ENCODE results near the gene PYGB. TPM values are rescaled to one million over a fixed set of nuclear protein-coding genes. Genes with fewer than 3 reads are reported as not detected.

PYGB gene
- total and polyA plus RNA-seq, 8 donors = 17.4 to 37.2 (median 24.2) TPM

GRCh38 chr20:25218109-25218486, 29.8 kb upstream of the PYGB start:
- H3K4me3 ChIP-seq = no peak overlapping the region
- TF ChIP-seq, protein P1, sequence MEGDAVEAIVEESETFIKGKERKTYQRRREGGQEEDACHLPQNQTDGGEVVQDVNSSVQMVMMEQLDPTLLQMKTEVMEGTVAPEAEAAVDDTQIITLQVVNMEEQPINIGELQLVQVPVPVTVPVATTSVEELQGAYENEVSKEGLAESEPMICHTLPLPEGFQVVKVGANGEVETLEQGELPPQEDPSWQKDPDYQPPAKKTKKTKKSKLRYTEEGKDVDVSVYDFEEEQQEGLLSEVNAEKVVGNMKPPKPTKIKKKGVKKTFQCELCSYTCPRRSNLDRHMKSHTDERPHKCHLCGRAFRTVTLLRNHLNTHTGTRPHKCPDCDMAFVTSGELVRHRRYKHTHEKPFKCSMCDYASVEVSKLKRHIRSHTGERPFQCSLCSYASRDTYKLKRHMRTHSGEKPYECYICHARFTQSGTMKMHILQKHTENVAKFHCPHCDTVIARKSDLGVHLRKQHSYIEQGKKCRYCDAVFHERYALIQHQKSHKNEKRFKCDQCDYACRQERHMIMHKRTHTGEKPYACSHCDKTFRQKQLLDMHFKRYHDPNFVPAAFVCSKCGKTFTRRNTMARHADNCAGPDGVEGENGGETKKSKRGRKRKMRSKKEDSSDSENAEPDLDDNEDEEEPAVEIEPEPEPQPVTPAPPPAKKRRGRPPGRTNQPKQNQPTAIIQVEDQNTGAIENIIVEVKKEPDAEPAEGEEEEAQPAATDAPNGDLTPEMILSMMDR (IDR thresholded peaks at IDR 0.05) = no peak
- ATAC-seq (no peak), FAIRE-seq (no peak), DNase-seq (no peak)
- no peaks in the 10 kb centered on the region for H3K4me1 ChIP-seq
- peaks cover 0 to 57% (median 17%) of the 10 kb centered on the region in 3 donors for H3K36me3 ChIP-seq
- 88 to 89% methylated on average over 8 of the region's 8 CpGs for WGBS, 2 donors
- H3K27ac ChIP-seq = no peak overlapping the region
- no peaks in the 10 kb centered on the region for H3K9me3 ChIP-seq
- intact Hi-C loops (cut with DNase I) = loop anchor here in 1 of 3 donors (10.0 kb wide), 1 partner anchor 97 kb away; no protein-coding TSS in a partner anchor
- H3K27me3 ChIP-seq = no peaks in the 10 kb centered on the region

DNA sequence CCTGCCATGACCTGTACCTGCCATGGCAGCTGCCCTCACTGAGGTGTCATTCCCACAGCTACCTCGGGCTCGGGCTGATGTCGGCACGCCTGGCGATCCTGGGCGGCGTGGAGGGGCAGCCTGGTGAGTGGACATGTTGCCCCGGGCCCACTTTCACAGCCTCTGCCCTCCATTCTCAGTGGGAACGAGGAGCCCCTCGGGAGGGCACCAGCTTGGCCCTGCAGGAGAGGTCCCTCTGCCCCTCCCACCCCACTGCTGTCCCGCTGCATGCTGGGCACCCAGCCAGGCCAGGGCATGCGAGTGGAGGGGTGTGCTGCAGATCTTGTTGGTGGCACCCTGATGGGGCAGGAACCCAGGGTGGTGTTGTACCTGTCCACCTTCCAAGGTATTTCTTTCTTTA, 29.4 kb upstream of the PYGB start:
- intact Hi-C loops (cut with DNase I) = loop anchor here in 1 of 3 donors (10.0 kb wide), 1 partner anchor 96 kb away; no protein-coding TSS in a partner anchor
- H3K4me1 ChIP-seq = no peaks in the 10 kb centered on the region
- 90 to 91% methylated on average over 12 of the region's 12 CpGs for WGBS, 2 donors
- H3K4me3 ChIP-seq = no peak overlapping the region
- DNase-seq = no peak
- no peaks in the 10 kb centered on the region for H3K27me3 ChIP-seq
- H3K9me3 ChIP-seq = no peaks in the 10 kb centered on the region
- no peak for FAIRE-seq
- peaks cover 0 to 55% (median 17%) of the 10 kb centered on the region in 3 donors for H3K36me3 ChIP-seq
- no peak for ATAC-seq
- no peak overlapping the region for H3K27ac ChIP-seq
- TF ChIP-seq, protein P1 (IDR thresholded peaks at IDR 0.05) = no peak

DNA sequence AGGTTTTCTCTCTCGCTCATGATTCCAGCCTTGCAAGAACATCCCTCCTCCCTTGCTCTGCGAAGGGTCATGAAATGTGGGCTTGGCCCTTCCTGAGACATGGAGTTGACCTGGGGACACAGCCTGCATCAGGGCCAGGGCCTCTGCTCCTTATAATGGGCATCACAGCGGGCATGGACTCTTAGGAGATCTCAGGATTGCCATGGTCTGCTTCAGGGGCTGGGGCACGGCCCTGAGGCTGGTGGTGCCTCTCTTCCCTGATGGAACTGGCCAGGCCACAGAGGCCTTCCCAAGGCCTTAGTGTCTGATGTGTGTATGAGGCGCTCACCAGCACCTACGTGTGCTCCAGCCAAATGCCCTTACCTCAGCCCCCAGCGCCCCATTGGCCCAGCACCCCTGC, 28.5 kb upstream of the PYGB start:
- no peak for FAIRE-seq

GRCh38 chr20:25220021-25220730, 27.7 kb upstream of the PYGB start:
- peak in 1 of 4 donors; percentile 20 for ATAC-seq
- Histone ChIP-seq H3K27me3 (no peaks in the 10 kb centered on the region), H3K4me3 (no peak overlapping the region), H3K9me3 (no peaks in the 10 kb centered on the region), H3K4me1 (no peaks in the 10 kb centered on the region), H3K36me3 (peaks cover 0 to 38% (median 8%) of the 10 kb centered on the region in 3 donors), H3K27ac (no peak overlapping the region)
- FAIRE-seq = no peak
- intact Hi-C loops (cut with DNase I) = no loop called here
- TF ChIP-seq, protein P1 (IDR thresholded peaks at IDR 0.05) = peak in 1 of 4 donors; percentile 12
- no peak for DNase-seq
- WGBS, 2 donors = 81 to 83% methylated on average over 16 of the region's 16 CpGs

More for the DNA sequence above, 28.5 kb upstream of the PYGB start:
- WGBS, 2 donors = 96 to 99% methylated on average over 7 of the region's 7 CpGs
- DNase-seq (no peak), ATAC-seq (no peak)
- Histone ChIP-seq H3K4me3 (no peak overlapping the region), H3K9me3 (no peaks in the 10 kb centered on the region), H3K4me1 (no peaks in the 10 kb centered on the region), H3K27ac (no peak overlapping the region), H3K27me3 (no peaks in the 10 kb centered on the region), H3K36me3 (peaks cover 0 to 46% (median 12%) of the 10 kb centered on the region in 3 donors)
- TF ChIP-seq, protein P1 (IDR thresholded peaks at IDR 0.05) = no peak
- intact Hi-C loops (cut with DNase I) = loop anchor here in 1 of 3 donors (10.0 kb wide), 1 partner anchor 95 kb away; no protein-coding TSS in a partner anchor

All from pancreas (tissue), 10 donors.